GM21737 (cell line): Measurements from ENCODE around the gene KRTAP10-2.
"Not testable (repeated sequence)": the region's sequence is repeated elsewhere in the genome, so short reads cannot be mapped to it uniquely, and the experiment has no call there.

Experiments used
- ATAC-seq: cut with Tn5 transposase; IDR thresholded peaks from one replicate; pipeline ENCODE4 v1.9.1; 2021; ENCODE audit warnings: mild to moderate bottlenecking, moderate library complexity; ENCODE audit not compliant: unreplicated experiment

Gene KRTAP10-2

GRCh38 chr21:44551340-44551961, at the start of gene KRTAP10-2:
Gene KRTAP10-2 (minus strand): TSS chr21:44551505. CDS start chr21:44551458, 47 bp downstream.
- no peak for ATAC-seq

GRCh38 chr21:44601091-44601490, 49.8 kb upstream of the KRTAP10-2 start:
- ATAC-seq: not testable (repeated sequence)

- not testable (repeated sequence) for ATAC-seq
These were observed 49.0 kb upstream of the KRTAP10-2 start, which contains the start of gene KRTAP10-7 for GRCh38 chr21:44600118-44600978. Gene KRTAP10-7 (plus strand): TSS chr21:44600597. CDS start chr21:44600622, 25 bp downstream.

GRCh38 chr21:44599264-44600029, 48.1 kb upstream of the KRTAP10-2 start:
- no peak for ATAC-seq

GRCh38 chr21:44598061-44598460, 46.8 kb upstream of the KRTAP10-2 start:
- ATAC-seq: no peak

- no peak for ATAC-seq
These were observed 44.9 kb upstream of the KRTAP10-2 start for GRCh38 chr21:44596068-44596725.

GRCh38 chr21:44595524-44595923, 44.2 kb upstream of the KRTAP10-2 start:
- no peak for ATAC-seq

GRCh38 chr21:44594406-44594916, 43.2 kb upstream of the KRTAP10-2 start:
- ATAC-seq: no peak

- ATAC-seq: no peak
These were observed 42.5 kb upstream of the KRTAP10-2 start for GRCh38 chr21:44593598-44594405.

GRCh38 chr21:44592446-44593311, 41.4 kb upstream of the KRTAP10-2 start, which contains the start of gene KRTAP10-6:
Gene KRTAP10-6 (minus strand): TSS chr21:44592505. CDS start chr21:44592484, 21 bp downstream.
- ATAC-seq: no peak

- not testable (repeated sequence) for ATAC-seq
These were observed 40.5 kb upstream of the KRTAP10-2 start for GRCh38 chr21:44591801-44592130.

GRCh38 chr21:44590897-44591800, 39.8 kb upstream of the KRTAP10-2 start:
- ATAC-seq: not testable (repeated sequence)

GRCh38 chr21:44590311-44590721, 39.0 kb upstream of the KRTAP10-2 start:
- ATAC-seq: no peak

GRCh38 chr21:44589586-44590305, 38.4 kb upstream of the KRTAP10-2 start:
- no peak for ATAC-seq

GRCh38 chr21:44589094-44589493, 37.8 kb upstream of the KRTAP10-2 start:
- ATAC-seq: no peak

- no peak for ATAC-seq
These were observed 34.6 kb upstream of the KRTAP10-2 start for GRCh38 chr21:44585892-44586291.

GRCh38 chr21:44583800-44584147, 32.5 kb upstream of the KRTAP10-2 start:
- no peak for ATAC-seq
